Kidney (tissue), 14 donors: ENCODE data around the gene PKD1L1. TPM values are rescaled to one million over a fixed set of nuclear protein-coding genes. Genes with fewer than 3 reads are reported as not detected.

Experiments
- DNase-seq, 5 donors: peaks; one replicate each; pipeline ENCODE4 v3.0.0-alpha.2; 2013 to 2020
- FAIRE-seq: peaks from 2 replicates; lab custom pipeline; 2012; peaks lifted over from hg19 to GRCh38; lab: Jason Lieb, UNC
- H3K27ac ChIP-seq, 2 donors: one replicate each; pipeline ENCODE4 v1.7.0; 2013; ENCODE audit warnings: low read depth in 2 of 2, low read length in 2 of 2, inconsistent platforms in 1 of 2
- H3K27me3 ChIP-seq: one replicate; pipeline ENCODE4 v1.7.1; 2013; ENCODE audit warnings: low read length, inconsistent platforms; ENCODE audit not compliant: control insufficient read depth, insufficient read depth
- H3K36me3 ChIP-seq, 3 donors: one replicate each; pipeline versions ENCODE4 v1.7.0 to v1.7.1; 2013; ENCODE audit warnings: low read length in 3 of 3, control low read depth in 1 of 3, inconsistent platforms in 1 of 3; ENCODE audit not compliant: insufficient read depth in 3 of 3, control insufficient read depth in 2 of 3
- H3K4me1 ChIP-seq, 3 donors: one replicate each; pipeline versions ENCODE4 v1.7.0 to v1.7.1; 2013; ENCODE audit warnings: low read length in 3 of 3, inconsistent platforms in 1 of 3, low read depth in 1 of 3; ENCODE audit not compliant: control insufficient read depth in 2 of 3, insufficient read depth in 2 of 3
- H3K4me3 ChIP-seq, 3 donors: one replicate each; pipeline versions ENCODE4 v1.7.0 to v1.8.1; 2013; ENCODE audit warnings: low read length in 3 of 3, control low read depth in 1 of 3, inconsistent platforms in 1 of 3
- H3K9ac ChIP-seq, 3 donors: one replicate each; pipeline versions ENCODE4 v1.7.0 to v1.7.1; 2013; ENCODE audit warnings: low read length in 3 of 3, control low read depth in 1 of 3, inconsistent platforms in 1 of 3
- H3K9me3 ChIP-seq, 3 donors: one replicate each; pipeline versions ENCODE4 v1.7.0 to v1.7.1; 2013; ENCODE audit warnings: low read length in 3 of 3, control low read depth in 1 of 3, inconsistent platforms in 1 of 3; ENCODE audit not compliant: control insufficient read depth in 2 of 3, insufficient read depth in 1 of 3
- CTCF ChIP-seq: IDR thresholded peaks from 3 replicates; pipeline ENCODE4 v1.5.1; 2012; ENCODE audit warnings: mild to moderate bottlenecking, moderate library complexity, borderline replicate concordance; ENCODE audit not compliant: insufficient read depth; ENCODE audit errors: extremely low read depth
- intact Hi-C: fragments of 100-400 bp; cut with DNase I; formaldehyde crosslinking; loops from one replicate; pipeline ENCODE4 v1.11.1; 2022
- polyA plus RNA-seq: library from polyadenylated mRNA; stranded (reverse); fragments of 350-450 nt; fragmentation: Illumina TruSeq; extraction: RNeasy Lipid Tissue Mini Kit (QIAGEN cat#74804); gene quantifications from one replicate; pipeline ENCODE4 v1.2.3, GENCODE V29; 2014; ENCODE audit warnings: low read depth, low replicate concordance; ENCODE audit not compliant: insufficient read depth
- total RNA-seq: library from RNA; stranded (reverse); fragmentation: NEBNext Ultra II Directional; extraction: Animal tissue kit (Norgen Biotek cat#: 25700); gene quantifications from one replicate; pipeline ENCODE4 v1.2.1, GENCODE V29; 2021
- donor health status: control.
- donor health status: control.
- donor health status: control.
- donor health status: control.
- donor health status: control.
- donor health status: DM: yes; HTN: yes; CAD: no.
- donor health status: Normal renal cell carcinoma (clear cell type).

PKD1L1 gene
- total and polyA plus RNA-seq, 2 donors from 2014 or later = 0.32 to 0.82 TPM

- no peak for DNase-seq
- H3K4me1 ChIP-seq = peaks cover 0 to 8% (median 4%) of the 10 kb centered on the region in 3 donors
- intact Hi-C loops = no loop called here
- no peaks in the 10 kb centered on the region for H3K27me3 ChIP-seq
- H3K27ac ChIP-seq = no peak overlapping the region
- no peaks in the 10 kb centered on the region for H3K36me3 ChIP-seq
- no peak for TF ChIP-seq CTCF
- FAIRE-seq = no peak
- no peak overlapping the region for H3K9ac ChIP-seq
- H3K9me3 ChIP-seq = no peaks in the 10 kb centered on the region
- H3K4me3 ChIP-seq = no peak overlapping the region
Measured at GRCh38 chr7:47762746-47763062, 185.6 kb downstream of the PKD1L1 start.

GRCh38 chr7:47762207-47762606 is 186.1 kb downstream of the PKD1L1 start:
- DNase-seq (no peak), FAIRE-seq (no peak)
- no peak overlapping the region for H3K9ac ChIP-seq
- intact Hi-C loops = no loop called here
- no peak overlapping the region for H3K27ac ChIP-seq
- H3K9me3 ChIP-seq = no peaks in the 10 kb centered on the region
- H3K27me3 ChIP-seq = no peaks in the 10 kb centered on the region
- H3K4me1 ChIP-seq = peaks cover 0 to 8% (median 4%) of the 10 kb centered on the region in 3 donors
- H3K4me3 ChIP-seq = no peak overlapping the region
- no peak for TF ChIP-seq CTCF
- H3K36me3 ChIP-seq = no peaks in the 10 kb centered on the region

- H3K9me3 ChIP-seq = no peaks in the 10 kb centered on the region
- H3K4me3 ChIP-seq = no peak overlapping the region
- intact Hi-C loops = no loop called here
- TF ChIP-seq CTCF = no peak
- DNase-seq (no peak), FAIRE-seq (no peak)
- H3K27ac ChIP-seq = no peak overlapping the region
- no peaks in the 10 kb centered on the region for H3K36me3 ChIP-seq
- no peak overlapping the region for H3K9ac ChIP-seq
- peaks cover 0 to 8% (median 4%) of the 10 kb centered on the region in 3 donors for H3K4me1 ChIP-seq
- H3K27me3 ChIP-seq = no peaks in the 10 kb centered on the region
Measured at GRCh38 chr7:47759056-47759706, 189.1 kb downstream of the PKD1L1 start.

GRCh38 chr7:47758546-47758945 is 189.7 kb downstream of the PKD1L1 start:
- no peak for FAIRE-seq
- H3K9ac ChIP-seq = no peak overlapping the region
- intact Hi-C loops = no loop called here
- H3K27ac ChIP-seq = peak overlapping the region in 1 of 2 donors; percentile 70
- H3K36me3 ChIP-seq = no peaks in the 10 kb centered on the region
- peaks cover 0 to 8% (median 4%) of the 10 kb centered on the region in 3 donors for H3K4me1 ChIP-seq
- no peak for DNase-seq
- H3K4me3 ChIP-seq = no peak overlapping the region
- no peaks in the 10 kb centered on the region for H3K27me3 ChIP-seq
- no peak for TF ChIP-seq CTCF
- no peaks in the 10 kb centered on the region for H3K9me3 ChIP-seq
